Heart right ventricle (tissue), 16 donors: Measurements from ENCODE around the gene FBXW10B. TPM values are rescaled to one million over a fixed set of nuclear protein-coding genes. Genes with fewer than 3 reads are reported as not detected.
"Not testable (repeated sequence)": the region's sequence is repeated elsewhere in the genome, so short reads cannot be mapped to it uniquely, and the experiment has no call there.

Experiments used
- ATAC-seq, 8 donors: fragments of 200-7000 bp; cut with Tn5 transposase; one replicate each; pipeline ENCODE4 v1.9.1; 2020; ENCODE audit warnings: mild to moderate bottlenecking in 8 of 8, moderate library complexity in 8 of 8, moderate number of reproducible peaks in 1 of 8
- DNase-seq, 2 donors: peaks; one replicate each; pipeline ENCODE4 v3.0.0-alpha.2; 2020
- H3K27ac ChIP-seq, 10 donors: fragments of 200-600 bp; sonication (generic) in 2 of 10; one replicate each; pipeline versions ENCODE4 v1.5.0 to v1.8.0; 2020 to 2022; ENCODE audit warnings: mild to moderate bottlenecking in 3 of 10
- H3K27me3 ChIP-seq, 7 donors: fragments of 200-600 bp; one replicate each; pipeline ENCODE4 v1.8.0; 2021 to 2022; ENCODE audit warnings: mild to moderate bottlenecking in 2 of 7
- H3K36me3 ChIP-seq, 9 donors: fragments of 200-600 bp; sonication (generic) in 1 of 9; one replicate each; pipeline versions ENCODE4 v1.5.0 to v1.8.0; 2020 to 2022; ENCODE audit warnings: mild to moderate bottlenecking in 2 of 9
- H3K4me1 ChIP-seq, 9 donors: fragments of 200-600 bp; sonication (generic) in 1 of 9; one replicate each; pipeline versions ENCODE4 v1.5.0 to v1.8.0; 2020 to 2022; ENCODE audit warnings: mild to moderate bottlenecking in 4 of 9
- H3K4me3 ChIP-seq, 10 donors: fragments of 200-600 bp; sonication (generic) in 2 of 10; one replicate each; pipeline versions ENCODE4 v1.5.0 to v1.8.0; 2020 to 2022; ENCODE audit warnings: mild to moderate bottlenecking in 7 of 10, moderate library complexity in 2 of 10
- H3K9me3 ChIP-seq, 11 donors: fragments of 200-600 bp in 10 of 11; sonication (generic) in 2 of 11; one replicate each; pipeline versions ENCODE4 v1.5.0 to v1.8.0; 2013 to 2022; ENCODE audit warnings: mild to moderate bottlenecking in 2 of 11, control low read depth in 1 of 11, moderate library complexity in 1 of 11
- CTCF ChIP-seq, 9 donors: fragments of 200-600 bp; sonication (generic) in 2 of 9; IDR thresholded peaks; one replicate each; pipeline versions ENCODE4 v1.5.0 to v1.8.0; 2021 to 2022; ENCODE audit warnings: antibody characterized with exemption in 9 of 9, mild to moderate bottlenecking in 5 of 9, moderate library complexity in 1 of 9
- WGBS, 2 donors: extraction: QIAGEN DNeasy Blood & Tissue Kit; methylation state at CpG; one replicate each; pipeline ENCODE4 v1.1.7; 2013; ENCODE audit warnings: inconsistent platforms in 1 of 2; 5-methylcytosine and 5-hydroxymethylcytosine counted together
- intact Hi-C, 10 donors: fragments of 100-400 bp; cut with DNase I; formaldehyde crosslinking; loops; one replicate each; pipeline versions ENCODE4 v1.11.1 to v1.14.2; 2022
- polyA plus RNA-seq, 2 donors: library from polyadenylated mRNA; stranded (reverse); fragments of 200-250 nt; gene quantifications; one replicate each; pipeline ENCODE4 v1.2.3, GENCODE V29; 2013
- total RNA-seq, 10 donors: library from RNA; stranded (reverse); fragmentation: NEBNext Ultra II Directional in 3 of 10; extraction: Animal tissue kit (Norgen Biotek cat#: 25700) in 3 of 10; gene quantifications; one replicate each; pipeline versions ENCODE4 v1.2.1 to v1.2.4, GENCODE V29; 2021 to 2023
- donor health status: Arrhythmogenic right ventricular cardiomyopathy.
- donor health status: ischemic (EF 13 %, LVEDD 7.1; RV severe dilation, severe dysfunction).
- donor health status: healthy with polysubstance abuse.
- donor health status: DM: no; HTN: yes; CAD: no.
- donor health status: DM: no; HTN: no; CAD: no.
- donor health status: ischemic (EF 25% LVEDD 6.9; RV normal size, moderate dysfunction).
- donor health status: ischemic (EF 25% LVEDD 5.7; RV mildly dilated, moderate dysfunction).
- donor health status: healthy.
- donor health status: DM: yes; HTN: yes; CAD: no.
- donor health status: Ischemic cardiomyopathy.
- donor health status: ischemic (EF 35%, LVEDD 5.7; RV mildly dilated, moderate dysfunction).
- donor health status: nonischemic (EF 11% LVEDD 7.7; RV severe dilation, severe dysfunction).
- donor health status: DM: yes; HTN: yes; CAD: no.
- donor health status: PGD.
- donor health status: ischemic (EF 29% LVEDD 5.4; RV normal size, mild dysfunction).
- donor health status: nonischemic (EF 23%, LVEDD 6.1; RV moderate dilation, normal function).

The FBXW10B gene
- total and polyA plus RNA-seq, 12 donors, result 0.25 to 2.2 (median 0.57) TPM

- H3K9me3 ChIP-seq, result no peaks in the 10 kb centered on the region
Observed at GRCh38 chr17:15657868-15658267, 38.4 kb upstream of the FBXW10B start.

GRCh38 chr17:15654886-15655561, 35.5 kb upstream of the FBXW10B start:
- H3K27ac ChIP-seq, result peak overlapping the region in 3 of 10 donors; percentile 31 to 41 (median 35)
- no peak for DNase-seq
- 65 to 68% methylated on average over 3 of the region's 3 CpGs for WGBS, 2 donors
- H3K4me3 ChIP-seq, result no peak overlapping the region
- no peak for TF ChIP-seq CTCF (IDR thresholded peaks at IDR 0.05)
- H3K27me3 ChIP-seq, result no peaks in the 10 kb centered on the region
- peaks cover 0 to 57% (median 32%) of the 10 kb centered on the region in 9 donors for H3K4me1 ChIP-seq
- intact Hi-C loops, result no loop called here
- H3K36me3 ChIP-seq, result no peaks in the 10 kb centered on the region
- ATAC-seq, result no peak
- H3K9me3 ChIP-seq, result no peaks in the 10 kb centered on the region

More at GRCh38 chr17:15657868-15658267, 38.4 kb upstream of the FBXW10B start:
- no peak for DNase-seq
- no peak for ATAC-seq
- H3K27ac ChIP-seq, result peak overlapping the region in 2 of 10 donors; percentile 82 to 85
- no peak overlapping the region for H3K4me3 ChIP-seq
- peaks cover 0 to 46% (median 17%) of the 10 kb centered on the region in 9 donors for H3K4me1 ChIP-seq
- intact Hi-C loops, result no loop called here
- no peaks in the 10 kb centered on the region for H3K36me3 ChIP-seq
- no peaks in the 10 kb centered on the region for H3K27me3 ChIP-seq
- TF ChIP-seq CTCF (IDR thresholded peaks at IDR 0.05), result no peak

GRCh38 chr17:15654401-15654800, 34.9 kb upstream of the FBXW10B start:
- Histone ChIP-seq H3K27ac (peak overlapping the region in 1 of 10 donors; percentile 35), H3K4me1 (peaks cover 0 to 57% (median 33%) of the 10 kb centered on the region in 9 donors)
- H3K9me3 ChIP-seq, H3K4me3 ChIP-seq, ATAC-seq, H3K36me3 ChIP-seq, H3K27me3 ChIP-seq, DNase-seq, intact Hi-C loops: not testable (repeated sequence)
- 69 to 73% methylated on average over 3 of the region's 3 CpGs for WGBS, 2 donors

GRCh38 chr17:15652960-15653359, 33.5 kb upstream of the FBXW10B start:
- H3K4me3 ChIP-seq, result no peak overlapping the region
- H3K36me3 ChIP-seq, result no peaks in the 10 kb centered on the region
- DNase-seq (no peak), ATAC-seq (no peak)
- H3K27me3 ChIP-seq, result no peaks in the 10 kb centered on the region
- no peaks in the 10 kb centered on the region for H3K9me3 ChIP-seq
- no peak for TF ChIP-seq CTCF (IDR thresholded peaks at IDR 0.05)
- peak overlapping the region in 2 of 10 donors; percentile 87 to 88 for H3K27ac ChIP-seq
- WGBS, 2 donors, result 89 to 91% methylated on average over 6 of the region's 6 CpGs
- peaks cover 0 to 58% (median 40%) of the 10 kb centered on the region in 9 donors for H3K4me1 ChIP-seq
- intact Hi-C loops, result loop anchor here in 1 of 10 donors (1.0 kb wide), 1 partner anchor 7 kb away; no protein-coding TSS in a partner anchor

- peak; percentile 95 to 98 (median 97) for ATAC-seq
- WGBS, 2 donors, result 1% methylated on average over 8 of the region's 8 CpGs
Observed at GRCh38 chr17:15651583-15652110, 32.1 kb upstream of the FBXW10B start.

More at GRCh38 chr17:15651583-15652110, 32.1 kb upstream of the FBXW10B start:
- peak overlapping the region; percentile 81 to 89 (median 87) for H3K27ac ChIP-seq
- peaks cover 0 to 53% (median 40%) of the 10 kb centered on the region in 9 donors for H3K4me1 ChIP-seq
- peak overlapping the region; percentile 38 to 76 (median 66) for H3K4me3 ChIP-seq
- no peaks in the 10 kb centered on the region for H3K36me3 ChIP-seq
- peak; percentile 95 for DNase-seq
- peak in 2 of 9 donors; percentile 18 to 69 for TF ChIP-seq CTCF (IDR thresholded peaks at IDR 0.05)
- no peaks in the 10 kb centered on the region for H3K9me3 ChIP-seq
- intact Hi-C loops, result loop anchor here in 1 of 10 donors (1.0 kb wide), 1 partner anchor 9 kb away; no protein-coding TSS in a partner anchor
- no peaks in the 10 kb centered on the region for H3K27me3 ChIP-seq
